HG03469 (cell line): ENCODE measurements around the gene DPH7.
"Not testable (repeated sequence)": the region's sequence is repeated elsewhere in the genome, so short reads cannot be mapped to it uniquely, and the experiment has no call there.

Experiments used
- ATAC-seq: cut with Tn5 transposase; IDR thresholded peaks from one replicate; pipeline ENCODE4 v1.9.1; 2021; ENCODE audit warnings: mild to moderate bottlenecking, moderate library complexity, moderate number of reproducible peaks; ENCODE audit not compliant: unreplicated experiment

Gene DPH7

GRCh38 chr9:137581361-137582285, 2.9 kb upstream of the DPH7 start:
- no peak for ATAC-seq

- no peak for ATAC-seq
These were observed 2.2 kb upstream of the DPH7 start for GRCh38 chr9:137580954-137581322.

- no peak for ATAC-seq
These were observed 1.7 kb upstream of the DPH7 start for GRCh38 chr9:137580209-137580953.

GRCh38 chr9:137579259-137579604, 507 bp upstream of the DPH7 start:
- no peak for ATAC-seq

GRCh38 chr9:137575716-137576411, 2.9 kb downstream of the DPH7 start:
- ATAC-seq = no peak

GRCh38 chr9:137575364-137575715, 3.4 kb downstream of the DPH7 start:
- ATAC-seq = no peak

GRCh38 chr9:137574192-137574591, 4.5 kb downstream of the DPH7 start:
- no peak for ATAC-seq

- no peak for ATAC-seq
These were observed 8.2 kb downstream of the DPH7 start for GRCh38 chr9:137570566-137570965.

GRCh38 chr9:137569609-137570203, 9.0 kb downstream of the DPH7 start:
- ATAC-seq = no peak

- not testable (repeated sequence) for ATAC-seq
These were observed 10.3 kb downstream of the DPH7 start for GRCh38 chr9:137568445-137568844.

- ATAC-seq = no peak
These were observed 13.8 kb downstream of the DPH7 start for GRCh38 chr9:137564817-137565411.

- ATAC-seq = no peak
These were observed 14.6 kb downstream of the DPH7 start for GRCh38 chr9:137564134-137564533.

GRCh38 chr9:137558127-137558526, 20.6 kb downstream of the DPH7 start:
- no peak for ATAC-seq

GRCh38 chr9:137556069-137556838, 22.5 kb downstream of the DPH7 start:
- no peak for ATAC-seq

GRCh38 chr9:137555179-137555578, 23.5 kb downstream of the DPH7 start:
- ATAC-seq = no peak

- no peak for ATAC-seq
These were observed 24.4 kb downstream of the DPH7 start for GRCh38 chr9:137554349-137554748.

GRCh38 chr9:137553654-137554053, 25.1 kb downstream of the DPH7 start:
- not testable (repeated sequence) for ATAC-seq

- ATAC-seq = no peak
These were observed 26.5 kb downstream of the DPH7 start for GRCh38 chr9:137552022-137552768.

GRCh38 chr9:137551264-137552021, 27.3 kb downstream of the DPH7 start, which contains the start of gene MRPL41:
TSS of gene MRPL41 (plus strand) at chr9:137551879. CDS start at chr9:137552082, 203 bp downstream.
- no peak for ATAC-seq
